Measurements from ENCODE around the gene TBX3. TPM values are rescaled to one million over a fixed set of nuclear protein-coding genes. Genes with fewer than 3 reads are reported as not detected.

The TBX3 gene
- total RNA-seq, 2 donors from 2014 or later: 0.10 TPM; not detected in 1

- Mint-ChIP-seq H3K4me3 (peak overlapping the region; percentile 89), H3K36me3 (ENCODE audit: low read depth) (peaks cover 8% of the 10 kb centered on the region), H3K27me3 (peaks cover 94% of the 10 kb centered on the region), H3K4me1 (peaks cover 22% of the 10 kb centered on the region), H3K27ac (peak overlapping the region; percentile 6)
- ATAC-seq: no peak
- DNase-seq: no peak
- H3K9me3 ChIP-seq (ENCODE audit: control insufficient read depth, low read length, poor library complexity, severe bottlenecking): peaks cover 3% of the 10 kb centered on the region
Observed at GRCh38 chr12:114683709-114684097, 272 bp downstream of the TBX3 start.

GRCh38 chr12:114682785-114683708 lies 928 bp downstream of the TBX3 start:
- no peak overlapping the region for H3K27ac Mint-ChIP-seq
- H3K4me1 Mint-ChIP-seq: peaks cover 22% of the 10 kb centered on the region
- H3K4me3 Mint-ChIP-seq: peak overlapping the region; percentile 89
- DNase-seq: no peak
- H3K9me3 ChIP-seq (ENCODE audit: control insufficient read depth, low read length, poor library complexity, severe bottlenecking): peaks cover 3% of the 10 kb centered on the region
- H3K36me3 Mint-ChIP-seq (ENCODE audit: low read depth): peaks cover 7% of the 10 kb centered on the region
- ATAC-seq: no peak
- peaks cover 94% of the 10 kb centered on the region for H3K27me3 Mint-ChIP-seq

GRCh38 chr12:114682106-114682784 lies 1.7 kb downstream of the TBX3 start:
- Mint-ChIP-seq H3K36me3 (ENCODE audit: low read depth) (peaks cover 7% of the 10 kb centered on the region), H3K4me3 (peak overlapping the region; percentile 89)
- peaks cover 3% of the 10 kb centered on the region for H3K9me3 ChIP-seq (ENCODE audit: control insufficient read depth, low read length, poor library complexity, severe bottlenecking)

GRCh38 chr12:114681116-114681871 lies 2.7 kb downstream of the TBX3 start:
- Mint-ChIP-seq H3K27ac (no peak overlapping the region), H3K27me3 (peaks cover 97% of the 10 kb centered on the region), H3K4me1 (peaks cover 20% of the 10 kb centered on the region), H3K4me3 (no peak overlapping the region), H3K36me3 (ENCODE audit: low read depth) (peaks cover 5% of the 10 kb centered on the region)
- H3K9me3 ChIP-seq (ENCODE audit: control insufficient read depth, low read length, poor library complexity, severe bottlenecking): no peaks in the 10 kb centered on the region
- no peak for ATAC-seq
- no peak for DNase-seq

More at GRCh38 chr12:114682106-114682784, 1.7 kb downstream of the TBX3 start:
- Mint-ChIP-seq H3K4me1 (peaks cover 22% of the 10 kb centered on the region), H3K27ac (no peak overlapping the region), H3K27me3 (peaks cover 97% of the 10 kb centered on the region)
- DNase-seq: no peak
- ATAC-seq: no peak

GRCh38 chr12:114680604-114681069 lies 3.3 kb downstream of the TBX3 start:
- Mint-ChIP-seq H3K27me3 (peaks cover 92% of the 10 kb centered on the region), H3K4me3 (no peak overlapping the region), H3K27ac (no peak overlapping the region), H3K36me3 (ENCODE audit: low read depth) (peaks cover 5% of the 10 kb centered on the region), H3K4me1 (peaks cover 18% of the 10 kb centered on the region)
- no peaks in the 10 kb centered on the region for H3K9me3 ChIP-seq (ENCODE audit: control insufficient read depth, low read length, poor library complexity, severe bottlenecking)
- ATAC-seq (no peak), DNase-seq (no peak)

- ATAC-seq (no peak), DNase-seq (no peak)
- Mint-ChIP-seq H3K36me3 (ENCODE audit: low read depth) (peaks cover 5% of the 10 kb centered on the region), H3K4me3 (no peak overlapping the region), H3K27ac (no peak overlapping the region), H3K4me1 (peaks cover 18% of the 10 kb centered on the region), H3K27me3 (peaks cover 88% of the 10 kb centered on the region)
- no peaks in the 10 kb centered on the region for H3K9me3 ChIP-seq (ENCODE audit: control insufficient read depth, low read length, poor library complexity, severe bottlenecking)
Observed at GRCh38 chr12:114679942-114680341, 4.0 kb downstream of the TBX3 start.

GRCh38 chr12:114679452-114679875 lies 4.5 kb downstream of the TBX3 start:
- Mint-ChIP-seq H3K4me3 (no peak overlapping the region), H3K27ac (no peak overlapping the region), H3K27me3 (peaks cover 89% of the 10 kb centered on the region), H3K4me1 (peaks cover 18% of the 10 kb centered on the region), H3K36me3 (ENCODE audit: low read depth) (peaks cover 5% of the 10 kb centered on the region)
- no peak for DNase-seq
- H3K9me3 ChIP-seq (ENCODE audit: control insufficient read depth, low read length, poor library complexity, severe bottlenecking): no peaks in the 10 kb centered on the region
- no peak for ATAC-seq

GRCh38 chr12:114678718-114679117 lies 5.3 kb downstream of the TBX3 start:
- H3K4me1 Mint-ChIP-seq: peaks cover 12% of the 10 kb centered on the region
- H3K36me3 Mint-ChIP-seq (ENCODE audit: low read depth): peaks cover 2% of the 10 kb centered on the region
- no peaks in the 10 kb centered on the region for H3K9me3 ChIP-seq (ENCODE audit: control insufficient read depth, low read length, poor library complexity, severe bottlenecking)
- H3K27me3 Mint-ChIP-seq: peaks cover 84% of the 10 kb centered on the region
- DNase-seq (no peak), ATAC-seq (no peak)
- no peak overlapping the region for H3K4me3 Mint-ChIP-seq
- H3K27ac Mint-ChIP-seq: no peak overlapping the region

GRCh38 chr12:114678028-114678427 lies 5.9 kb downstream of the TBX3 start:
- H3K4me3 Mint-ChIP-seq: no peak overlapping the region
- no peak for ATAC-seq

GRCh38 chr12:114676142-114676741 lies 7.7 kb downstream of the TBX3 start:
- H3K27ac Mint-ChIP-seq: no peak overlapping the region
- H3K4me3 Mint-ChIP-seq: no peak overlapping the region
- H3K9me3 ChIP-seq (ENCODE audit: control insufficient read depth, low read length, poor library complexity, severe bottlenecking): no peaks in the 10 kb centered on the region
- no peaks in the 10 kb centered on the region for H3K36me3 Mint-ChIP-seq (ENCODE audit: low read depth)
- peaks cover 81% of the 10 kb centered on the region for H3K27me3 Mint-ChIP-seq
- no peak for ATAC-seq
- no peak for DNase-seq
- H3K4me1 Mint-ChIP-seq: no peaks in the 10 kb centered on the region

More at GRCh38 chr12:114678028-114678427, 5.9 kb downstream of the TBX3 start:
- no peak overlapping the region for H3K27ac Mint-ChIP-seq
- H3K9me3 ChIP-seq (ENCODE audit: control insufficient read depth, low read length, poor library complexity, severe bottlenecking): no peaks in the 10 kb centered on the region
- no peak for DNase-seq
- peaks cover 84% of the 10 kb centered on the region for H3K27me3 Mint-ChIP-seq
- H3K36me3 Mint-ChIP-seq (ENCODE audit: low read depth): peaks cover under 1% of the 10 kb centered on the region
- peaks cover 7% of the 10 kb centered on the region for H3K4me1 Mint-ChIP-seq

- H3K27me3 Mint-ChIP-seq: peaks cover 77% of the 10 kb centered on the region
Observed at GRCh38 chr12:114674251-114675047, 9.5 kb downstream of the TBX3 start.

GRCh38 chr12:114673901-114674250 lies 10.1 kb downstream of the TBX3 start:
- Mint-ChIP-seq H3K4me1 (no peaks in the 10 kb centered on the region), H3K27me3 (peaks cover 72% of the 10 kb centered on the region), H3K4me3 (no peak overlapping the region), H3K27ac (no peak overlapping the region), H3K36me3 (ENCODE audit: low read depth) (no peaks in the 10 kb centered on the region)
- ATAC-seq: no peak
- H3K9me3 ChIP-seq (ENCODE audit: control insufficient read depth, low read length, poor library complexity, severe bottlenecking): no peaks in the 10 kb centered on the region
- no peak for DNase-seq

More at GRCh38 chr12:114674251-114675047, 9.5 kb downstream of the TBX3 start:
- no peaks in the 10 kb centered on the region for H3K36me3 Mint-ChIP-seq (ENCODE audit: low read depth)
- H3K9me3 ChIP-seq (ENCODE audit: control insufficient read depth, low read length, poor library complexity, severe bottlenecking): no peaks in the 10 kb centered on the region
- no peak overlapping the region for H3K4me3 Mint-ChIP-seq
- H3K27ac Mint-ChIP-seq: no peak overlapping the region
- H3K4me1 Mint-ChIP-seq: no peaks in the 10 kb centered on the region
- no peak for ATAC-seq
- DNase-seq: no peak
